Measurements from ENCODE around the gene SP6. TPM values are rescaled to one million over a fixed set of nuclear protein-coding genes. Genes with fewer than 3 reads are reported as not detected.

The SP6 gene
- total RNA-seq, 2 experiments from 2014 or later: 0.10 to 0.19 TPM

DNA sequence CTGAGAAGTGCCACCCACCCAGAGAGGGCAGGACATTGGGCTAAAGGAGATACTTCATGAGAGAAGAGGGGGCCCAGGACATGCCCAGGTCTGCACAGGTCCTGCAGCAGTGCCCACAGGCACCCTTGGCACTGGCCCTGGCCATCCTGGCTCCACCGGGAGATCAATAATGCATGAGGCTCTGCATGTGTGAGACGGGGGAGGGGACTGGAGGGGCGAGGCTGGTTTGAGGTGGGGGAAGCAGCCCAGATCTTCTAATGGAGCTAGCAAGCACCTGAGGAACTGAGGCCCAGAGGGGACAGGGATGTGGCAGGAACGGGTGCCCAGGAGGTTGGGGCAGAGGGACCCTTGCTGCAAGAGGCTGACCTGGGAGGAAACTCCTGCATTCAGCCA lies 29.9 kb downstream of the SP6 start:
- H3K4me3 Mint-ChIP-seq: peak overlapping the region; percentile 94
- intact Hi-C loops (cut with micrococcal nuclease): no loop called here
- H3K36me3 Mint-ChIP-seq (ENCODE audit: low read depth): peaks cover 10% of the 10 kb centered on the region
- peaks cover 23% of the 10 kb centered on the region for H3K4me1 Mint-ChIP-seq (ENCODE audit: low read depth)
- H3K27me3 Mint-ChIP-seq (ENCODE audit: low read depth): no peaks in the 10 kb centered on the region
- peak overlapping the region; percentile 70 for H3K27ac Mint-ChIP-seq
- no peaks in the 10 kb centered on the region for H3K9me3 Mint-ChIP-seq
- peak; percentile 14 for DNase-seq
- CTCF ChIA-PET: interaction anchor here (0.6 to 1.0 kb wide), 3 partner anchors 10 to 69 kb away, joined by 3 read pairs; no protein-coding TSS in a partner anchor

DNA sequence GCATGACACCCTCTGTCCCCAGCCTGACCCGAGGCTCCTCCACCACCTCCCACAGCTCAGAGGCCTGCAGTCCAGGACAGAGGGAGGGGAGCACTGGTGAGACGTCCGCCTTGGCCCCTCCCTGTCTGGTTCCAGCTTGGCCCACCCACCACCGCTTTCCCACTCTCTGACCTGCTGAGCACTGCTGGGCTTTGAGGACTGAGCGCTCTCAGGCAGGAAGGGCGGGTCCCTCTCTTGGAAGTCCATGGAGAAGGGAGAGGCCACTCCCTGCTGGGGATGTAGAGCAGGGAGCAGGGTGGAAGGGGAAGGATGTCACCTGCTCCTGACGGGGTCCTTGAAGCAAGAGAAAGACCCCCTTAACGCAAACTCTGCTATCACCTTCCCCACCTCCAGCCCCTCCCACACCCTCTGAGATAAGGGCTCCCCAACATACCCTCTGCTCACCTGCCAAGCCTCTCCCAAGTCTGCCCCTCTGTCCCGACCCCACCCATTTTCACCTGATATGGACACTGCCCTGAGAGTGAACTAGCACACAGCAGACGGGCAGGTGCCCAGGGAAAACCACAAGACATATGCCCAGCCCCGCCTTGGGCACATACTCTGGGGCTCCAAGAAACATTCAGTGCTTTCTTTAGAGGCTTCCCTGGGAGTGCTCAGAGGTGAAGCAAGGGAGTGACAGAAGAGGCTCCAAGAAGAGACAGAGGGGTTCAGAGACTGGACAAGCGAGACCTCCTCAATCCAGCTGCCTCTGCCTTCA lies 30.8 kb downstream of the SP6 start:
- no peak for DNase-seq

DNA sequence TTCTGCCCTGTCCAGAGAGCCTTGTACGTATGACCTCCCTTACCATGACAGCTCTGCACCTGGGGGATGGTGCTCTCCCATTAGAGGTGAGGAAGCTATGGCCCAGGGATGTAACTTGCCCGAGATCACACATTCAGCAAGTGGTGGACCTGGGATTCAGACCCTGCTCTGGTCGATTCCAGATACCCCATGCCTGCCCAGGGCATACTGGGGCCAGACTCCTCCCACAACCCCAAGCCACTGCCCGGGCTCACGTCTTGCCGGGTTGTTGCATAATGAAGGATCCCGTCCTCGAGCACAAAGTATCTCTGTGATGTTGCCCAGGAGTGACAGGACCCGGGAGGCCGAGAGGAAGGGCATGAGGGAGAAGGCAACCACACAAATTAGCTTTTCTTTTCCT lies 31.5 kb downstream of the SP6 start:
- Mint-ChIP-seq H3K4me3 (no peak overlapping the region), H3K27me3 (ENCODE audit: low read depth) (no peaks in the 10 kb centered on the region), H3K9me3 (no peaks in the 10 kb centered on the region), H3K27ac (no peak overlapping the region), H3K4me1 (ENCODE audit: low read depth) (peaks cover 23% of the 10 kb centered on the region), H3K36me3 (ENCODE audit: low read depth) (peaks cover 10% of the 10 kb centered on the region)
- intact Hi-C loops (cut with micrococcal nuclease): no loop called here
- CTCF ChIA-PET: interaction anchor here (0.7 kb wide), 1 partner anchor 249 kb away, joined by 4 read pairs; no protein-coding TSS in a partner anchor
- no peak for DNase-seq

More for the DNA sequence above, 30.8 kb downstream of the SP6 start:
- H3K4me3 Mint-ChIP-seq: peak overlapping the region; percentile 94
- CTCF ChIA-PET: interaction anchor here (1.0 kb wide), 1 partner anchor 10 kb away, joined by 3 read pairs; no protein-coding TSS in a partner anchor
- H3K9me3 Mint-ChIP-seq: no peaks in the 10 kb centered on the region
- peaks cover 23% of the 10 kb centered on the region for H3K4me1 Mint-ChIP-seq (ENCODE audit: low read depth)
- intact Hi-C loops (cut with micrococcal nuclease): no loop called here
- no peaks in the 10 kb centered on the region for H3K27me3 Mint-ChIP-seq (ENCODE audit: low read depth)
- peaks cover 6% of the 10 kb centered on the region for H3K36me3 Mint-ChIP-seq (ENCODE audit: low read depth)
- no peak overlapping the region for H3K27ac Mint-ChIP-seq

- Mint-ChIP-seq H3K27ac (no peak overlapping the region), H3K27me3 (ENCODE audit: low read depth) (no peaks in the 10 kb centered on the region), H3K4me1 (ENCODE audit: low read depth) (peaks cover 23% of the 10 kb centered on the region), H3K36me3 (ENCODE audit: low read depth) (peaks cover 7% of the 10 kb centered on the region), H3K9me3 (no peaks in the 10 kb centered on the region), H3K4me3 (no peak overlapping the region)
- intact Hi-C loops (cut with micrococcal nuclease): no loop called here
- DNase-seq: no peak
- CTCF ChIA-PET: interaction anchor here (0.5 to 0.6 kb wide), 2 partner anchors 15 to 120 kb away, joined by 3 to 4 read pairs; no protein-coding TSS in a partner anchor
These were observed 32.8 kb downstream of the SP6 start for GRCh38 chr17:47818002-47818695.

- Mint-ChIP-seq H3K27me3 (ENCODE audit: low read depth) (no peaks in the 10 kb centered on the region), H3K4me3 (no peak overlapping the region), H3K36me3 (ENCODE audit: low read depth) (peaks cover 15% of the 10 kb centered on the region), H3K27ac (no peak overlapping the region), H3K4me1 (ENCODE audit: low read depth) (peaks cover 16% of the 10 kb centered on the region), H3K9me3 (no peaks in the 10 kb centered on the region)
- intact Hi-C loops (cut with micrococcal nuclease): no loop called here
- CTCF ChIA-PET: no interaction called here
- no peak for DNase-seq
These were observed 34.0 kb downstream of the SP6 start for GRCh38 chr17:47816947-47817346.

DNA sequence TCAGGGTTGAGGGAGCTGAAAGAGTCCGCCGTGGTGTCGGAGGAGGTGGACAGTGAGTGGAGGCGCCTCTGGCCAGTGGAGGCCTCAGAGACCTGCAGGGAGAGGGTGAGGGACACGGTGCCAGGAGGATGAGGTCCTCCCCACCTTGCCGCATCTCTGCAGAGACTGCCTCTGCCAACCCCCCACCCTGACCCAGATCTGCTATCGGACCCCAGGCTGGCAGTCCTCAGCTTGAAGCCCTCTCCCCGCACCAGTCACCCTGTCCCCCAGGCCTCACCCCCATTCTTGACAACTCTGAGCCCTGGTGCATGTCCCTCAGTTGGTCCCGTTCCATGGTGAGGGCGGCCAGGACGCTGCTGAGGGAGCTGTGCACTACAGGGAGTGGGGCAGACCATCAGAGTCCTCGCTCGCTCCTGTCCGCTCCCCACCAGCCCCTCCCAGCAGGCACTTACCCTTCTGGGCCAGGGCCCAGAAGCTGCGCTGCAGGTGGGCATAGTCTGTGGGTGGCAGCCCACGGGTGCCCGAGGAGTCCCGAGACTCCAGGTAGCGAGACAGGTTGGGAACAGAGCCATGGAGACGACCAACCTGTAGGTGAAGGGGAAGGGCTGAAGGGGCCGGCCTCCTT lies 34.7 kb downstream of the SP6 start:
- DNase-seq: no peak
- H3K36me3 Mint-ChIP-seq (ENCODE audit: low read depth): peaks cover 22% of the 10 kb centered on the region
- intact Hi-C loops (cut with micrococcal nuclease): no loop called here
- no peaks in the 10 kb centered on the region for H3K9me3 Mint-ChIP-seq
- peaks cover 14% of the 10 kb centered on the region for H3K4me1 Mint-ChIP-seq (ENCODE audit: low read depth)
- no peak overlapping the region for H3K27ac Mint-ChIP-seq
- no peaks in the 10 kb centered on the region for H3K27me3 Mint-ChIP-seq (ENCODE audit: low read depth)
- H3K4me3 Mint-ChIP-seq: no peak overlapping the region
- CTCF ChIA-PET: no interaction called here

DNA sequence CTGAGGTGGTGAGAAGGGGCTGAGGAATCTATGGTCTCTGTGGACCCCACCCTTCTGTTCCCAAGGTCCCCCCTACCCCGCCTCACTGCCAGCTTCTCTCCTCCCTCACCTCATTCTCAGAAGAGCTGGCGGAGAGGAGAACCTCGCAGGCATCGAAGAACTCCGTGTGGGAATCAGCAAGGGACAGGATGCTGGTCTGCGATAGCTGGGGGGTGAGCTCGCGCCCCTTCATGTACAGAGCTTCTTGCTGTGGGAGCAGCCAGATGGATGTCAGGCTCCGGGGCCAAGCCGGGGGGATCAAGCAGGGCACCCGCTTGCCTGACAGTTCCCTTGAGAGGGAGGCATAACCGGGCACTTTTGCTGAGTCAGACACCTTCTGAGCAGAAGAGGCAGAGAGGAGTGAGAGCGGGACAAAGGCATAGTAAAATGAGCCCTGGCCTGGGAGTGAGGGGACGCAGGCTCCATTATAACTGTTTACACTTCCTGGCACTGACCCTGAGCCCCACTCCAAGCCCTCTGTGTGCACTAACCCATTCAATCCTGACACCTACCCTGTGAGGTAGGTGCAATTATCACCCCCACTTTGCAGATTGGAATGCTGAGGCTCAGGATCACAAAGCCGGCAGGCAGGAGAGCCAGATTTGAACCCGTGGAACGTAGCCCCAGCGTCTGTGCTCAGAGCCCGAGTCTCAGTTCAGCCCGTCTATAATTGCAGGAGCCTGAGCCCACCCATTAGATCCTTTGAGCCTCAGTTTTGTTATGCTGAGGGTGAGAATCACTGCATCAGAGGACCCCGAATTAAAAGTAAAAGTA lies 35.7 kb downstream of the SP6 start:
- Mint-ChIP-seq H3K27ac (no peak overlapping the region), H3K9me3 (no peaks in the 10 kb centered on the region), H3K4me1 (ENCODE audit: low read depth) (peaks cover 7% of the 10 kb centered on the region), H3K4me3 (no peak overlapping the region), H3K27me3 (ENCODE audit: low read depth) (no peaks in the 10 kb centered on the region), H3K36me3 (ENCODE audit: low read depth) (peaks cover 23% of the 10 kb centered on the region)
- intact Hi-C loops (cut with micrococcal nuclease): no loop called here
- no peak for DNase-seq
- CTCF ChIA-PET: no interaction called here

DNA sequence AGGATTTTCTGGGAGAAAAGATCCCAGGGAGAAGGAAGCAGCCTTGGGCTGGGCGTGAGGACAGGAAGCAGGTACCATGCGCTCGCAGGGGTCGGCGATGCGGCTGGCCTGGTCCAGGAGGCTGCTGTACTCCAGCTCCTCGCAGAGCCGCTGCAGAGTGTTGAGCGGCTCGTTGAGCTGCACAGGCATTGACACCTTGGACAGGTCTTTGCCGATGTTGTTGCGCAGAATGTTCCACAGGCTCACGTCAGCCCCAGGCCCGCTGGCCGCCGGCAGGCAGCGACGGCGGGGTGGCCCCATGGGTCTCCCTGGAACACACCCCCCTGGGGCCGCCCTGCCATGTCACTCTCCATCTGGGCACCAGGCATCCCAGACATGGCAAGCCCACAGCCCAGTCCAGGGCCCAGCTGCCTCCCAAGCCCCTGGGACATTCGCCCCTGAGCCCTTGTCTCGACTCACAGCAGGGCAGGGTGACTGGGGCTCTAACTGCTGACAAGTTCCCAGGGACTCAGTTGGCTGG lies 37.4 kb downstream of the SP6 start:
- H3K36me3 Mint-ChIP-seq (ENCODE audit: low read depth): peaks cover 23% of the 10 kb centered on the region
- H3K9me3 Mint-ChIP-seq: no peaks in the 10 kb centered on the region
- intact Hi-C loops (cut with micrococcal nuclease): no loop called here
- peaks cover 11% of the 10 kb centered on the region for H3K4me1 Mint-ChIP-seq (ENCODE audit: low read depth)
- H3K27ac Mint-ChIP-seq: no peak overlapping the region
- CTCF ChIA-PET: interaction anchor here (0.6 kb wide), 1 partner anchor 182 kb away, joined by 3 read pairs; no protein-coding TSS in a partner anchor
- no peak overlapping the region for H3K4me3 Mint-ChIP-seq
- H3K27me3 Mint-ChIP-seq (ENCODE audit: low read depth): no peaks in the 10 kb centered on the region
- DNase-seq: no peak

DNA sequence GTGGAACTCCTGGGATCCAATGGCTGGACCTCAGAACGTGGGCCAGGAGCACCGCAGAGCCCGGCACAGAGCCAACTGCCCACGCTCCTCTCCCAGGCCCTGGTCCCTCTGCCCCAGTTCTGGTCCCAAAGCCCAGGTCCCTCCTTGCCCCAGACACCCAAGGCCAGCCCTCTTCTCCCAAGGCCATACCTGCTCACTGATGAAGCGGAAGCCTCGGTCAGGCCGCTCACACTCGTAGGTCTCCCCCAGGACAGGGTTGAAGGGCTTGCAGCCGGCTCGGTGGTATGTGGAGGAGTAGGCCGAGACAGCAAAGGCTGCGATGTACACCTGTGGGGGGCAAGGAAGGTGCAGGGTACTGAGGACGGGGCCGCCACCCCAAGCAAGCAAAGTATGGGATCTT lies 37.9 kb downstream of the SP6 start:
- no peak for DNase-seq
- H3K9me3 Mint-ChIP-seq: no peaks in the 10 kb centered on the region
- intact Hi-C loops (cut with micrococcal nuclease): no loop called here
- no peaks in the 10 kb centered on the region for H3K27me3 Mint-ChIP-seq (ENCODE audit: low read depth)
- peaks cover 23% of the 10 kb centered on the region for H3K36me3 Mint-ChIP-seq (ENCODE audit: low read depth)
- CTCF ChIA-PET: interaction anchor here (0.5 kb wide), 1 partner anchor 197 kb away, joined by 3 read pairs; no protein-coding TSS in a partner anchor
- H3K4me3 Mint-ChIP-seq: no peak overlapping the region
- peaks cover 11% of the 10 kb centered on the region for H3K4me1 Mint-ChIP-seq (ENCODE audit: low read depth)
- no peak overlapping the region for H3K27ac Mint-ChIP-seq

DNA sequence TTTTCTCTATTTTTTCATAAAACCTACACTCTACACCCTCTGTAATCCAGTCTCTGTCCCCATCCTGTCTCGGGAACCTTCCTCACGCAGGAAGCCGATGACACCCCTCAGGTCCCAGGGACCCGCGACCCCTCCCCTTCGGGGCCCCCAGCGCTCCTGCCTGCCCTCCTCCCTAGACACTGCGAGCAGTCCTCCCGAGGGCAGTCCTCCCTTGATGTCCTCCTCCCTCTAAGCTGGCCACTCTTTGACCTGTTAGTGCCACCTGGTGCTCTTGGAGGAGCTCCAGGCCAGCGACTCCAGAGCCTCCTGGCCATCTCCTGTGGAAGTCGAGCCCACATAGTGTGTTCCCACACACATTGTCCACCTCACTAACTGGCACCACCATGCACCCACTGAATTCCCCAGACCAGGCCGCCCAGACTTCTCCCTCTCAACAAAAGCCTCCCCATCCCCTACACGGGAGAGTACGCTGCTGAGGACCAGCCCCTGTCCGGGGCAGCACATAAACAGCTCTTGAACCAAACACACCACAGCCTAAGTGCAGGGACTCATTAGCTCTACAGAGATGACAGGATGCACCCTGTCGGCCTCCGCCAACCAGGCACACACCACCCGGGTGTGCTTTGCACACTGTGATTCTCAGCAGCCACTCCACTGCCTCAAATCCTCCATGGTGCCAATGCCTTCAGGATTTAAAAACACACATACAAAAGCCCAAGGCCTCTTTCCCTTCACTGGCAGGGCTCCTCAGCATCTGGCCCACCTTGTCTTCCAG lies 38.6 kb downstream of the SP6 start:
- H3K27me3 Mint-ChIP-seq (ENCODE audit: low read depth): no peaks in the 10 kb centered on the region
- no peak overlapping the region for H3K4me3 Mint-ChIP-seq
- H3K4me1 Mint-ChIP-seq (ENCODE audit: low read depth): peaks cover 11% of the 10 kb centered on the region
- CTCF ChIA-PET: interaction anchor here (0.5 kb wide), 1 partner anchor 197 kb away, joined by 3 read pairs; no protein-coding TSS in a partner anchor
- intact Hi-C loops (cut with micrococcal nuclease): no loop called here
- H3K36me3 Mint-ChIP-seq (ENCODE audit: low read depth): peaks cover 20% of the 10 kb centered on the region
- no peaks in the 10 kb centered on the region for H3K9me3 Mint-ChIP-seq
- no peak overlapping the region for H3K27ac Mint-ChIP-seq
- DNase-seq: no peak

DNA sequence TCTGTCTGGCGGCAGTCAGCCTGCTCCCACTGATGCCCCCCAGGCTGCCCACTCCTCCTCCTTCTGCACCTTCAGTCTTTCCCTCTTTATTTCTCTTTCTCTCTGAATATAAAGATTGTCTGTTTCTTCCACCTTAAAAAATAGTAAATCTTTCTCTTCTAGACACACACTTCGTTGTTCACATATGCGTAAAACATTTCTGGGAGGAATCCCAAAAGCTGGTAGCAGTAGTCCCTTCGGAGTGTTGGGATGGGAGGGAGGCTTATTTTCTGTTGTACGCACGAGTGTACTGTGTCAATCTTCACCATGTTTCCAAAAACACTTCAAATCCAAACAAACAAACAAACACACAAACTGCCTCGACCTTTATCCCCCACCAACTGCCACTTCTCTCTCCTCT lies 39.3 kb downstream of the SP6 start:
- Mint-ChIP-seq H3K27me3 (ENCODE audit: low read depth) (no peaks in the 10 kb centered on the region), H3K27ac (peak overlapping the region; percentile 2), H3K4me3 (no peak overlapping the region), H3K36me3 (ENCODE audit: low read depth) (peaks cover 20% of the 10 kb centered on the region), H3K9me3 (no peaks in the 10 kb centered on the region), H3K4me1 (ENCODE audit: low read depth) (peaks cover 11% of the 10 kb centered on the region)
- CTCF ChIA-PET: no interaction called here
- intact Hi-C loops (cut with micrococcal nuclease): no loop called here
- DNase-seq: no peak
